Psoas muscle (tissue), 8 donors: ENCODE data around the gene EXOSC5. TPM values are rescaled to one million over a fixed set of nuclear protein-coding genes. Genes with fewer than 3 reads are reported as not detected.

Source experiments
- ATAC-seq, 4 donors: fragments of 200-7000 bp; cut with Tn5 transposase; one replicate each; pipeline ENCODE4 v1.9.1; 2020; ENCODE audit warnings: moderate library complexity in 3 of 4, mild to moderate bottlenecking in 2 of 4
- DNase-seq, 2 donors: peaks; one replicate each; pipeline ENCODE4 v3.0.0-alpha.2; 2020
- H3K27ac ChIP-seq: fragments of 200-600 bp; one replicate; pipeline ENCODE4 v1.8.0; 2022
- H3K27me3 ChIP-seq, 3 donors: fragments of 200-600 bp in 1 of 3; one replicate each; pipeline versions ENCODE4 v1.6.1 to v1.8.0; 2013 to 2022; ENCODE audit warnings: low read length in 2 of 3, mild to moderate bottlenecking in 2 of 3, moderate library complexity in 1 of 3; ENCODE audit not compliant: insufficient read depth in 3 of 3
- H3K36me3 ChIP-seq, 2 donors: fragments of 200-600 bp in 1 of 2; one replicate each; pipeline versions ENCODE4 v1.6.1 to v1.8.0; 2013 to 2022; ENCODE audit warnings: low read depth in 1 of 2, mild to moderate bottlenecking in 1 of 2, moderate library complexity in 1 of 2; ENCODE audit not compliant: insufficient read depth in 1 of 2
- H3K4me1 ChIP-seq: fragments of 200-600 bp; one replicate; pipeline ENCODE4 v1.8.0; 2022
- H3K4me3 ChIP-seq: fragments of 200-600 bp; one replicate; pipeline ENCODE4 v1.8.0; 2022; ENCODE audit warnings: mild to moderate bottlenecking
- H3K9me3 ChIP-seq: fragments of 200-600 bp; one replicate; pipeline ENCODE4 v1.8.0; 2022
- WGBS, 3 donors: extraction: QIAGEN DNeasy Blood & Tissue Kit; methylation state at CpG; one replicate each; pipeline versions ENCODE4 v1.1.6 to v1.1.7; 2013; 5-methylcytosine and 5-hydroxymethylcytosine counted together
- intact Hi-C, 2 donors: fragments of 100-400 bp; cut with DNase I; formaldehyde crosslinking; loops; one replicate each; pipeline versions ENCODE4 v1.11.0 to v1.14.2; 2022
- polyA plus RNA-seq, 3 donors: library from polyadenylated mRNA; stranded (reverse); fragments of 200-250 nt; gene quantifications; one replicate each; pipeline ENCODE4 v1.2.3, GENCODE V29; 2013
- total RNA-seq, 4 donors: library from RNA; stranded (reverse); fragmentation: NEBNext Ultra II Directional in 2 of 4; extraction: Animal tissue kit (Norgen Biotek cat#: 25700) in 2 of 4; gene quantifications; one replicate each; pipeline versions ENCODE4 v1.2.1 to v1.2.4, GENCODE V29; 2021 to 2023
- TF ChIP-seq, protein P1 (sequence below): fragments of 200-600 bp; IDR thresholded peaks from one replicate; pipeline ENCODE4 v1.8.0; 2022; ENCODE audit warnings: antibody characterized with exemption
- donor health status: healthy with polysubstance abuse.
- donor health status: DM: no; HTN: no; CAD: no; lungs with moderate emphysema.
- donor health status: Bipolar disorder and iron deficiency.
- donor health status: healthy.
- donor health status: DM: yes; HTN: yes; CAD: no.
- donor health status: DM: no; HTN: no; CAD: no.
- donor health status: DM: no; HTN: no; CAD: no.
- donor health status: DM: yes; HTN: yes; CAD: no.

EXOSC5 gene
- total and polyA plus RNA-seq, 7 donors: 25.4 to 78.8 (median 41.9) TPM

DNA sequence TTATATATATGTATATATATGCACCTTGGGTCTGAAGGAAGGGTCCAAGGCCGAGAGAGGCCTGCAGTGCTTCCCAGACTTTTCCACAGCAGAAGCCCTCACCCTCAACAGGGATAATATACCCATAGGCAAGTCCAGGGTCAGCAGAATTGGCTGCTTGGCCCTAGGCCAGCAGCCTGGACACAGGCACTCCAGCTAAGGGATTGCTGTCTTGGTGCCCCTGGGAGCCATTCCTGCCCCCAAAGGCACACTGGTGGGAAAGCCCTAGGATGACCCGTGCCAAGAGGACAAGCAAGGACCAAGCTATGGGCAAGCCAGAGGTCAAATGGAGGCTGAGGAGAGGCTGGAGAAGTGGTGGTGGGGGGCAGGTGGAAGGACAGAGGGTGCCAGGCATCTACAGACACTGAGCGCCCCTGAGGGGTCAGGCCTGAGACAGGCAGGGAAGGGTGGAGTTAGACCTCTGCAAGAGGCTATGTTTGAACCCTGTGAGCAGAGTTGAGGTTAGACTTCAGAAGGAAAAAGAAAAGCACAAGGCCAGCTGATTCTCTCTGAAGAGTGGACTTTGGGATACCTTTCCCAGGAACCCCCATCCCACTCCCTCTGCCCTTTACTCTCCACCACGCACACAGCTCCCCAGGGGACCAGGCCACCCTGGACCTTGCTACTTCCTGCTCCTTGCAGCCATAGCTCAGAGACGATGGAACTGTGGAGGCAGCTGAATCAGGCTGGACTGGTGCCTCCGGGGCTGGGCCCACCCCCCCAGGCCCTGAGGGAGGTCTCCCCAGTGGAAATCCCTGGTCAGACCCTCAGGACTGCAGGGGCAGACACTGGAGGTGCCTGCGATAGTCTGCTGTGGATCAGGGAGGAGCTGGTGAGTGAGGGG, 45.6 kb upstream of the EXOSC5 start, which contains the start of gene ERICH4:
TSS of gene ERICH4 (plus strand) at position 684 of the 883 bp plus-strand sequence. CDS start at position 698, 14 bp downstream.
- intact Hi-C loops: no loop called here

DNA sequence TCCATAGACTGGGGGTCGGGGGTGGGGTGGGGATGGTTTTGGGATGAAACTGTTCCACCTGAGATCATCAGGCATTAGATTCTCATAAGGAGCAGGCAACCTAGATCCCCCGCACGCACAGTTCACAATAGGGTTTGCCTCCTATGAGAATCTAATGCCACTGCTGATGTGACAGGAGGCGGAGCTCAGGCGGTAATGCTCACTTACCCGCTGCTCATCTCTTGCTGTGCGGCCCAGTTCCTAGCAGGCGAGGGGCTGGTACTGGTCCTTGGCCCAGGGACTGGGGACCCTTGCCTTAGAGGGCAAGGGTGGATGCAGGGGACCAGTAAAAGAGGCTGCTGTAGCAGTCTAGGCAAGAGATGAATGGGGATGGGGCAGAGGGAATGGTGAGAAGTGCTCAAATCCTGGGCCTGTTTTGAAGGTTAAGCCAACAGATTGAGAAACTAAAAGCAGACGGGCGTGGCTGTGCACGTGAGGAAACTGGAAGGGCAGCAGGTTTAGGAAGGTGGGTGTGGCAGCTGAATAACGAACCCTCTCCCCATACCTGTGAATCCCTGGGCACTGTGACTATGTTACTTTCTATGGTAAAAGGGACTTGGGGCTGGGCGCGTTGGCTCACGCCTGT, 44.3 kb upstream of the EXOSC5 start:
- WGBS, 3 donors: 78 to 86% (median 86%) methylated on average over 15 of the region's 15 CpGs
- TF ChIP-seq, protein P1, sequence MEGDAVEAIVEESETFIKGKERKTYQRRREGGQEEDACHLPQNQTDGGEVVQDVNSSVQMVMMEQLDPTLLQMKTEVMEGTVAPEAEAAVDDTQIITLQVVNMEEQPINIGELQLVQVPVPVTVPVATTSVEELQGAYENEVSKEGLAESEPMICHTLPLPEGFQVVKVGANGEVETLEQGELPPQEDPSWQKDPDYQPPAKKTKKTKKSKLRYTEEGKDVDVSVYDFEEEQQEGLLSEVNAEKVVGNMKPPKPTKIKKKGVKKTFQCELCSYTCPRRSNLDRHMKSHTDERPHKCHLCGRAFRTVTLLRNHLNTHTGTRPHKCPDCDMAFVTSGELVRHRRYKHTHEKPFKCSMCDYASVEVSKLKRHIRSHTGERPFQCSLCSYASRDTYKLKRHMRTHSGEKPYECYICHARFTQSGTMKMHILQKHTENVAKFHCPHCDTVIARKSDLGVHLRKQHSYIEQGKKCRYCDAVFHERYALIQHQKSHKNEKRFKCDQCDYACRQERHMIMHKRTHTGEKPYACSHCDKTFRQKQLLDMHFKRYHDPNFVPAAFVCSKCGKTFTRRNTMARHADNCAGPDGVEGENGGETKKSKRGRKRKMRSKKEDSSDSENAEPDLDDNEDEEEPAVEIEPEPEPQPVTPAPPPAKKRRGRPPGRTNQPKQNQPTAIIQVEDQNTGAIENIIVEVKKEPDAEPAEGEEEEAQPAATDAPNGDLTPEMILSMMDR: no peak
- H3K4me3 ChIP-seq: no peak overlapping the region
- H3K27ac ChIP-seq: no peak overlapping the region
- intact Hi-C loops: no loop called here
- H3K9me3 ChIP-seq: no peaks in the 10 kb centered on the region
- peaks cover 9% of the 10 kb centered on the region for H3K4me1 ChIP-seq
- no peak for ATAC-seq
- no peak for DNase-seq
- H3K36me3 ChIP-seq: peaks cover 4 to 17% of the 10 kb centered on the region in 2 donors
- peaks cover 0 to 4% (median 0%) of the 10 kb centered on the region in 3 donors for H3K27me3 ChIP-seq

More for the DNA sequence above, 45.6 kb upstream of the EXOSC5 start, which contains the start of gene ERICH4:
- H3K27me3 ChIP-seq: peaks cover 0 to 4% (median 3%) of the 10 kb centered on the region in 3 donors
- TF ChIP-seq, protein P1: no peak
- WGBS, 3 donors: 62 to 66% (median 63%) methylated on average over 7 of the region's 7 CpGs
- DNase-seq: no peak
- H3K4me3 ChIP-seq: no peak within 1 kb of the TSS
- peaks cover 9% of the 10 kb centered on the region for H3K4me1 ChIP-seq
- H3K27ac ChIP-seq: no peak within 1 kb of the TSS
- ATAC-seq: no peak
- peaks cover 0 to 5% of the 10 kb centered on the region in 2 donors for H3K36me3 ChIP-seq
- H3K9me3 ChIP-seq: no peaks in the 10 kb centered on the region

DNA sequence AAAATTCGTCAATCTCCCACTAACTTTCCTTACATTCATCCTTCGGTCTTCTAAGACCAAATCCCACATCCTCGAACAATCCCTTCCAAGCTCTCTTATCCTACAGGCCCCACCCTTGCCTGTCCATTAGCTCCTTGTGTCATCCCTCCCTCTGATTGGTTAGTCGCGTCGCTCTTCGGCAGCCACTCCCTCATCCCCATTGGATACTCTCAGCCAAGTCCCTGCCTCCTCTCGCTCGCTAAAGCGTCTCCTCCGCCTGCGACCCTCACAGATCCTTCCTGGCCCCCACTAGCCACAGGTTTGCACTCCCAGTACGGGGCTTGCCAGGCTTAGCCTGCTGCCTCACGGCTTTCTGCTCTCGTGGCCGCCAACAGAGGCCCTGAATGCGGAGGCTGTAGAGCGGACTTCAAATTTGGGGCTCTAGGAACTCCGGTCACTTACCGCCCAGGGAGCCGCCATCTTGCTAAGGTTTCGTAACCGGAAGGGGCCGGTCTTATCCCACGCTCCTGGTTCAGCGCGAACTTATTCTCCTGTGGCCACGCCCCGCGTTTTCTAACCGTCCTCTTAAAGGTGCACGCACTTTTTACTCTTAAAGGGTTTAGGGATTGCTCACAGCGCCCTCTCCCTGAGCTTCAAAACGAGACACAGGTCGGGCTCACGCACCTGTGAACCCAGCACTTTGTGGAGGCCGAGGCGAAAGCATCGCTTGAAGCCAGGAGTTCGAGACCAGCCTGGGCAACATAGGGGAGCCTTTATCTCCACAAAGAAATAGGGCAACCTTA, 42.5 kb upstream of the EXOSC5 start, which contains the start of gene DMAC2:
TSS of gene DMAC2 (minus strand) at position 472 of the 782 bp plus-strand sequence. CDS start at position 459, 13 bp downstream.
- 0 to 1% (median 1%) methylated on average over 40 of the region's 40 CpGs for WGBS, 3 donors
- peak; percentile 98 for DNase-seq
- peak; percentile 97 to 98 (median 98) for ATAC-seq
- intact Hi-C loops: loop anchor here (5.0 to 10.0 kb wide), 3 partner anchors 42 to 235 kb away; partner anchors contain the start of genes BCKDHA (in 1 of the 2) and EXOSC5 (in 1 of the 2)
- TF ChIP-seq, protein P1: peak; percentile 43
- H3K4me3 ChIP-seq: peak within 1 kb of the TSS; percentile 73
- peaks cover 4 to 34% of the 10 kb centered on the region in 2 donors for H3K36me3 ChIP-seq
- no peaks in the 10 kb centered on the region for H3K9me3 ChIP-seq
- H3K27ac ChIP-seq: peak within 1 kb of the TSS; percentile 91
- H3K4me1 ChIP-seq: peaks cover 9% of the 10 kb centered on the region
- peaks cover 0 to 4% (median 0%) of the 10 kb centered on the region in 3 donors for H3K27me3 ChIP-seq

DNA sequence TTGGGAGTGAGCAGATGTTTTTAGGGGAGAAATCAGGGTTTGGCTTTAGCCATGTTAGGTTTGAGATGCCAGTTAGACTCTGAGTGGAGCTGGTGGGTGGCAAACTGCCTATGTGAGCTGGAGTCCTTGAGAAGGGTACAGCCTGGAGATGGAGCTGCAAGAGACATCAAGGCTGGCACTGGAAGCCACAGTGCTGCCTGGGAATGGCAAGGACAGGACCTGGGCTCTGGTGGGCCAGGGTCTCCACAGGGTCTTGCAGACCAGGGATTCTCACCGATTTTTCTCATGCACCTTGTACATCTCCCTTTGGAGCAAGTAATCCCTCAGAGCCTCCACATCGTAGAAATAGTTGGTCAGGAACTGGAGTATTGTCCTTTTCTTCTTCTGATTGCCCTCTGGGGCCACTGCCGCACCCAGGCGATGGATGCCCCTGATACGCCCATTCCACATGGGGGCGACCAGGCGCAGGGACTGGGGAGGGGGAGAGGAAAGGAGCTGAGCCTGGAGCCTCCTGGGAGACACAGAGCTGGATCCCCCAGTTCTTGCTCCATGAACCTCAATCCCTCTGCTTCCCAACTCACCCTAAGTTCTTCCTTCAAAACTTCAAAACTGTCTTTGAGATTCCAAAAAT, 40.9 kb upstream of the EXOSC5 start:
- no peaks in the 10 kb centered on the region for H3K9me3 ChIP-seq
- no peaks in the 10 kb centered on the region for H3K27me3 ChIP-seq
- intact Hi-C loops: loop anchor here (5.0 to 10.0 kb wide), 3 partner anchors 41 to 233 kb away; partner anchors contain the start of genes BCKDHA (in 1 of the 2) and EXOSC5 (in 1 of the 2)
- WGBS, 3 donors: 87 to 90% (median 88%) methylated on average over 5 to 7 of the region's 7 CpGs
- H3K27ac ChIP-seq: no peak overlapping the region
- ATAC-seq (no peak), DNase-seq (no peak)
- H3K36me3 ChIP-seq: peaks cover 8 to 50% of the 10 kb centered on the region in 2 donors
- TF ChIP-seq, protein P1: no peak
- H3K4me3 ChIP-seq: no peak overlapping the region
- H3K4me1 ChIP-seq: peaks cover 9% of the 10 kb centered on the region
